HEK293 (cell line): ENCODE results near the gene AIFM3.

Experiments used
- ATF2 ChIP-seq: fragments of 450-650 bp; formaldehyde crosslinking; IDR thresholded peaks from 2 replicates; pipeline ENCODE4 v1.5.1; 2016; ENCODE audit warnings: missing biosample characterization, missing genetic modification characterization, low read depth
- GLIS2 ChIP-seq: fragments of 450-650 bp; formaldehyde crosslinking; IDR thresholded peaks from 2 replicates; pipeline ENCODE4 v1.5.1; 2016; ENCODE audit warnings: missing biosample characterization, missing genetic modification characterization
- HOXC10 ChIP-seq: sonication (generic); formaldehyde crosslinking; IDR thresholded peaks from 2 replicates; pipeline ENCODE4 v1.8.1; 2023; ENCODE audit warnings: mild to moderate bottlenecking, missing genetic modification reagents
- HOXD13 ChIP-seq: sonication (generic); formaldehyde crosslinking; IDR thresholded peaks from 2 replicates; pipeline ENCODE4 v1.8.0; 2022; ENCODE audit warnings: missing genetic modification reagents, borderline replicate concordance
- INSM2 ChIP-seq: fragments of 450-650 bp; formaldehyde crosslinking; IDR thresholded peaks from 2 replicates; pipeline ENCODE4 v1.5.1; 2016; ENCODE audit warnings: missing biosample characterization, missing genetic modification characterization
- KLF16 ChIP-seq: fragments of 450-650 bp; formaldehyde crosslinking; IDR thresholded peaks from 2 replicates; pipeline ENCODE4 v1.5.1; 2017; ENCODE audit warnings: missing biosample characterization, missing genetic modification characterization
- SCRT2 ChIP-seq: fragments of 450-650 bp; formaldehyde crosslinking; IDR thresholded peaks from 2 replicates; pipeline ENCODE4 v1.5.1; 2016; ENCODE audit warnings: missing biosample characterization, missing genetic modification characterization
- TRIM28 ChIP-seq: IDR thresholded peaks from 2 replicates; pipeline ENCODE4 v1.6.1; 2011; ENCODE audit warnings: low read length, control low read depth, borderline replicate concordance
- YY1 ChIP-seq: fragments of 450-650 bp; formaldehyde crosslinking; IDR thresholded peaks from 2 replicates; pipeline ENCODE4 v1.5.1; 2018; ENCODE audit warnings: missing biosample characterization, missing genetic modification characterization
- ZBTB11 ChIP-seq: fragments of 450-650 bp; formaldehyde crosslinking; conservative IDR thresholded peaks from 2 replicates; pipeline ENCODE4 v1.5.1; 2016; ENCODE audit warnings: low read depth, missing biosample characterization, missing genetic modification characterization
- ZBTB44 ChIP-seq: fragments of 450-650 bp; IDR thresholded peaks from 2 replicates; pipeline ENCODE4 v1.5.1; 2018; ENCODE audit warnings: missing biosample characterization, mild to moderate bottlenecking, missing genetic modification characterization
- ZBTB49 ChIP-seq: fragments of 450-650 bp; formaldehyde crosslinking; IDR thresholded peaks from 2 replicates; pipeline ENCODE4 v1.5.1; 2016; ENCODE audit warnings: missing biosample characterization, missing genetic modification characterization, low read depth
- ZFHX2 ChIP-seq: fragments of 450-650 bp; formaldehyde crosslinking; conservative IDR thresholded peaks from 2 replicates; pipeline ENCODE4 v1.5.1; 2016; ENCODE audit warnings: missing biosample characterization, missing genetic modification characterization
- ZIC2 ChIP-seq: fragments of 450-650 bp; formaldehyde crosslinking; IDR thresholded peaks from 2 replicates; pipeline ENCODE4 v1.5.1; 2016; ENCODE audit warnings: missing biosample characterization, missing genetic modification characterization
- ZNF112 ChIP-seq: fragments of 450-650 bp; formaldehyde crosslinking; IDR thresholded peaks from 2 replicates; pipeline ENCODE4 v1.5.0; 2017; ENCODE audit warnings: missing biosample characterization, missing genetic modification characterization
- ZNF174 ChIP-seq: fragments of 450-650 bp; formaldehyde crosslinking; IDR thresholded peaks from 2 replicates; pipeline ENCODE4 v1.5.0; 2017; ENCODE audit warnings: missing biosample characterization, mild to moderate bottlenecking, missing genetic modification characterization
- ZNF274 ChIP-seq, 2 experiments: fragments of 200-500 bp in 1 of 2; fragments of 450-650 bp in 1 of 2; sonication (Bioruptor generic) in 1 of 2; formaldehyde crosslinking in 1 of 2; IDR thresholded peaks; 2 replicates each; pipeline versions ENCODE4 v1.5.1 to v1.6.1; 2014 to 2016; ENCODE audit warnings: borderline replicate concordance in 1 of 2, inconsistent platforms in 1 of 2, low read length in 1 of 2, missing biosample characterization in 1 of 2, missing genetic modification characterization in 1 of 2
- ZNF280D ChIP-seq: fragments of 450-650 bp; formaldehyde crosslinking; IDR thresholded peaks from 2 replicates; pipeline ENCODE4 v1.5.1; 2016; ENCODE audit warnings: missing biosample characterization, missing genetic modification characterization
- ZNF404 ChIP-seq: fragments of 450-650 bp; formaldehyde crosslinking; IDR thresholded peaks from 2 replicates; pipeline ENCODE4 v1.5.1; 2017; ENCODE audit warnings: missing biosample characterization, missing genetic modification characterization
- ZNF513 ChIP-seq: fragments of 450-650 bp; IDR thresholded peaks from 2 replicates; pipeline ENCODE4 v1.5.1; 2018; ENCODE audit warnings: missing biosample characterization, missing genetic modification characterization
- ZNF747 ChIP-seq: fragments of 450-650 bp; formaldehyde crosslinking; IDR thresholded peaks from 2 replicates; pipeline ENCODE4 v1.5.1; 2016; ENCODE audit warnings: missing biosample characterization, missing genetic modification characterization
- ZNF792 ChIP-seq: fragments of 450-650 bp; formaldehyde crosslinking; IDR thresholded peaks from 2 replicates; pipeline ENCODE4 v1.5.1; 2016; ENCODE audit warnings: missing biosample characterization, missing genetic modification characterization
- ZXDB ChIP-seq: fragments of 450-650 bp; formaldehyde crosslinking; IDR thresholded peaks from 2 replicates; pipeline ENCODE4 v1.5.1; 2016; ENCODE audit warnings: missing biosample characterization, missing genetic modification characterization

The AIFM3 gene

GRCh38 chr22:20981787-20982562 is 14.9 kb downstream of the AIFM3 start, which contains the start of gene LZTR1 (continued):
- TF ChIP-seq ZFHX2 (peak; percentile 83), GLIS2 (tag by site-specific recombination) (peak; percentile 96), ZNF174 (tag by site-specific recombination) (no peak), SCRT2 (tag by site-specific recombination) (peak; percentile 32; the same call in 1 of the 2 replicates), ZXDB (tag by site-specific recombination) (peak; percentile 94), YY1 (tag by site-specific recombination) (peak; percentile 73), ZNF280D (tag by site-specific recombination) (no peak), ZNF404 (no peak), ZNF274 (IDR thresholded peaks at IDR 0.05; ENCODE audit: low read length) (no peak), ZNF274 (tag by site-specific recombination; IDR thresholded peaks at IDR 0.05; ENCODE audit: borderline replicate concordance) (no peak), ZNF112 (no peak), ZBTB49 (tag by site-specific recombination) (no peak), INSM2 (tag by site-specific recombination) (no peak; the same call in 1 of the 2 replicates), ZNF747 (tag by site-specific recombination) (no peak), ZIC2 (tag by site-specific recombination) (peak; percentile 80), ZBTB44 (no peak), HOXD13 (CRISPR knock-in tag) (no peak), ZNF513 (tag by site-specific recombination) (no peak), KLF16 (tag by site-specific recombination) (peak; percentile 77), ATF2 (tag by site-specific recombination) (no peak), HOXC10 (CRISPR knock-in tag) (no peak), ZBTB11 (tag by site-specific recombination) (peak; percentile 77), ZNF792 (0 out of 2 replicates have a peak, but pooled peaks have one; percentile 59), TRIM28 (no peak)
